Tibial artery (tissue), 4 donors: ENCODE results near the gene HHIP.
"Not testable (repeated sequence)": the region's sequence is repeated elsewhere in the genome, so short reads cannot be mapped to it uniquely, and the experiment has no call there.

Experiments used
- DNase-seq, 2 donors: peaks; one replicate each; pipeline ENCODE4 v3.0.0-alpha.2; 2019
- H3K27ac ChIP-seq, 2 donors: fragments of 200-600 bp; sonication (generic) in 1 of 2; 1 replicate in 1 of 2; 2 replicates in 1 of 2; pipeline ENCODE4 v1.5.1; 2018 to 2019; ENCODE audit warnings: mild to moderate bottlenecking in 1 of 2
- H3K27me3 ChIP-seq, 2 donors: fragments of 200-600 bp; sonication (generic) in 1 of 2; one replicate each; pipeline versions ENCODE4 v1.5.1 to v1.6.0; 2016 to 2019
- H3K36me3 ChIP-seq, 3 donors: fragments of 200-600 bp; sonication (generic) in 2 of 3; one replicate each; pipeline ENCODE4 v1.5.1; 2016 to 2019; ENCODE audit warnings: mild to moderate bottlenecking in 2 of 3
- H3K4me1 ChIP-seq, 4 donors: fragments of 200-600 bp; sonication (generic) in 2 of 4; 1 replicate in 3 of 4; 2 replicates in 1 of 4; pipeline ENCODE4 v1.5.1; 2016 to 2019
- H3K4me3 ChIP-seq, 2 donors: fragments of 200-600 bp; sonication (generic) in 1 of 2; 1 replicate in 1 of 2; 2 replicates in 1 of 2; pipeline ENCODE4 v1.5.1; 2018 to 2019; ENCODE audit warnings: mild to moderate bottlenecking in 2 of 2
- H3K9me3 ChIP-seq, 3 donors: fragments of 200-600 bp; sonication (generic) in 1 of 3; one replicate each; pipeline ENCODE4 v1.5.1; 2016 to 2019
- intact Hi-C: fragments of 100-400 bp; cut with DNase I; formaldehyde crosslinking; loops from one replicate; pipeline ENCODE4 v1.15.0; 2023; ENCODE audit warnings: low total_unique reads
- TF ChIP-seq, protein P1 (sequence below), 2 experiments: fragments of 200-600 bp in 1 of 2; fragments of 450-650 bp in 1 of 2; IDR thresholded peaks; one replicate each; pipeline ENCODE4 v1.5.1; 2017 to 2019; ENCODE audit warnings: antibody characterized with exemption in 2 of 2, mild to moderate bottlenecking in 1 of 2, moderate library complexity in 1 of 2

The HHIP gene

GRCh38 chr4:144754562-144755410, 108.8 kb downstream of the HHIP start:
- Histone ChIP-seq H3K27ac (no peak overlapping the region), H3K4me3 (no peak overlapping the region), H3K4me1 (no peaks in the 10 kb centered on the region), H3K27me3 (no peaks in the 10 kb centered on the region), H3K36me3 (no peaks in the 10 kb centered on the region), H3K9me3 (no peaks in the 10 kb centered on the region)
- TF ChIP-seq, protein P1, sequence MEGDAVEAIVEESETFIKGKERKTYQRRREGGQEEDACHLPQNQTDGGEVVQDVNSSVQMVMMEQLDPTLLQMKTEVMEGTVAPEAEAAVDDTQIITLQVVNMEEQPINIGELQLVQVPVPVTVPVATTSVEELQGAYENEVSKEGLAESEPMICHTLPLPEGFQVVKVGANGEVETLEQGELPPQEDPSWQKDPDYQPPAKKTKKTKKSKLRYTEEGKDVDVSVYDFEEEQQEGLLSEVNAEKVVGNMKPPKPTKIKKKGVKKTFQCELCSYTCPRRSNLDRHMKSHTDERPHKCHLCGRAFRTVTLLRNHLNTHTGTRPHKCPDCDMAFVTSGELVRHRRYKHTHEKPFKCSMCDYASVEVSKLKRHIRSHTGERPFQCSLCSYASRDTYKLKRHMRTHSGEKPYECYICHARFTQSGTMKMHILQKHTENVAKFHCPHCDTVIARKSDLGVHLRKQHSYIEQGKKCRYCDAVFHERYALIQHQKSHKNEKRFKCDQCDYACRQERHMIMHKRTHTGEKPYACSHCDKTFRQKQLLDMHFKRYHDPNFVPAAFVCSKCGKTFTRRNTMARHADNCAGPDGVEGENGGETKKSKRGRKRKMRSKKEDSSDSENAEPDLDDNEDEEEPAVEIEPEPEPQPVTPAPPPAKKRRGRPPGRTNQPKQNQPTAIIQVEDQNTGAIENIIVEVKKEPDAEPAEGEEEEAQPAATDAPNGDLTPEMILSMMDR (IDR thresholded peaks at IDR 0.05) = no peak
- intact Hi-C loops = no loop called here
- DNase-seq = no peak

GRCh38 chr4:144757969-144758368, 112.0 kb downstream of the HHIP start:
- Histone ChIP-seq H3K27ac (no peak overlapping the region), H3K27me3 (no peaks in the 10 kb centered on the region), H3K36me3 (no peaks in the 10 kb centered on the region), H3K9me3 (no peaks in the 10 kb centered on the region), H3K4me3 (no peak overlapping the region), H3K4me1 (no peaks in the 10 kb centered on the region)
- intact Hi-C loops = no loop called here
- DNase-seq = no peak
- TF ChIP-seq, protein P1 (IDR thresholded peaks at IDR 0.05) = no peak

- DNase-seq = not testable (repeated sequence)
These were observed 122.9 kb downstream of the HHIP start for GRCh38 chr4:144768809-144769208.

DNA sequence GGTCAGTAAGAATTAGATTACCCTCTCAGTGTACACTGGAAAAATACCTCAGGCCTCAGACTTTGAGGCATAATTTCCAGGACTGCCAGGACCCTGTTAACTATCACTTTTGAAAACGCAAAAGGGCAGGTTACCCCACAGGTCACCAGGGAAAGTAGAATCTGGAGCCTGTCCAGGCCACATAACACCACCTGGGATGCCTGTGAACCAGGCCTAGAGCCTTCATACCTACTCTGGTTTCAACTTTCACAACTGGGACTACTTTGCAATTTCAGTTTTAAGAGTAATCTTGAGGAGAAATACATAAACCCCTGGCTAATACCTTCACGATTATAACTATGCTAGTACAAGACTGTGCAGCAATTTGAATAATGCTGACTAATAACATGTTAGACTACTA, 132.4 kb downstream of the HHIP start:
- Histone ChIP-seq H3K9me3 (no peaks in the 10 kb centered on the region), H3K27me3 (no peaks in the 10 kb centered on the region), H3K27ac (no peak overlapping the region), H3K4me1 (no peaks in the 10 kb centered on the region), H3K36me3 (no peaks in the 10 kb centered on the region), H3K4me3 (no peak overlapping the region)
- TF ChIP-seq, protein P1 (IDR thresholded peaks at IDR 0.05) = no peak
- intact Hi-C loops = no loop called here
- no peak for DNase-seq

More at GRCh38 chr4:144768809-144769208, 122.9 kb downstream of the HHIP start:
- H3K4me1 ChIP-seq, H3K27ac ChIP-seq, H3K36me3 ChIP-seq, H3K27me3 ChIP-seq, H3K4me3 ChIP-seq, intact Hi-C loops, H3K9me3 ChIP-seq: not testable (repeated sequence)

GRCh38 chr4:144782345-144782744, 136.4 kb downstream of the HHIP start:
- DNase-seq = no peak
- no peak overlapping the region for H3K27ac ChIP-seq

DNA sequence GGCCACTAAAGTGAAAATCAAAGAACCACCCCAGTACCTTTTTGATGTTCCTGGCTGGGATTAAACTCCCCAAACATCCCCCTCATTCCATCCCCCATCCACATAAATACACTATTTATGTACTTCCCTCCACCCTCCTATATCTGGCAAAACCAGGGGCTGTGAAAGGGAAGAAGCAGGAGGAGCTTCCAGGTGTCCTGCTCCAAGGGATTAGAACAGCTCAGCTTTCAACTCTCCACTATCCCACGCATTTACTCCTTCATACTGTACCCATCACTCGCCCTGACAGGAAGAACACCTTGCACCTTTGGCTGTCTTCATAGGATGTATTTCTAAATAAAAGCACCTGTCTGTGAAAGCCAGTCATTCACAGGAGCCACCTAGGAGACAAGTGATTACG, 140.0 kb downstream of the HHIP start:
- no peaks in the 10 kb centered on the region for H3K36me3 ChIP-seq
- H3K27me3 ChIP-seq = no peaks in the 10 kb centered on the region
- no peak overlapping the region for H3K27ac ChIP-seq
- peaks cover 0 to 22% (median 0%) of the 10 kb centered on the region in 4 donors for H3K4me1 ChIP-seq
- H3K9me3 ChIP-seq = no peaks in the 10 kb centered on the region
- no peak for DNase-seq
- intact Hi-C loops = no loop called here
- no peak overlapping the region for H3K4me3 ChIP-seq
- TF ChIP-seq, protein P1 (IDR thresholded peaks at IDR 0.05) = no peak

More at GRCh38 chr4:144782345-144782744, 136.4 kb downstream of the HHIP start:
- H3K27me3 ChIP-seq = no peaks in the 10 kb centered on the region
- H3K4me1 ChIP-seq = peaks cover 0 to 16% (median 0%) of the 10 kb centered on the region in 4 donors
- TF ChIP-seq, protein P1 (IDR thresholded peaks at IDR 0.05) = no peak
- intact Hi-C loops = no loop called here
- H3K9me3 ChIP-seq = no peaks in the 10 kb centered on the region
- no peaks in the 10 kb centered on the region for H3K36me3 ChIP-seq
- no peak overlapping the region for H3K4me3 ChIP-seq
